ENCODE measurements around the gene MYDGF. TPM values are rescaled to one million over a fixed set of nuclear protein-coding genes. Genes with fewer than 3 reads are reported as not detected.

The MYDGF gene
- total RNA-seq, 1 donor from 2014 or later, result 46.6 TPM

DNA sequence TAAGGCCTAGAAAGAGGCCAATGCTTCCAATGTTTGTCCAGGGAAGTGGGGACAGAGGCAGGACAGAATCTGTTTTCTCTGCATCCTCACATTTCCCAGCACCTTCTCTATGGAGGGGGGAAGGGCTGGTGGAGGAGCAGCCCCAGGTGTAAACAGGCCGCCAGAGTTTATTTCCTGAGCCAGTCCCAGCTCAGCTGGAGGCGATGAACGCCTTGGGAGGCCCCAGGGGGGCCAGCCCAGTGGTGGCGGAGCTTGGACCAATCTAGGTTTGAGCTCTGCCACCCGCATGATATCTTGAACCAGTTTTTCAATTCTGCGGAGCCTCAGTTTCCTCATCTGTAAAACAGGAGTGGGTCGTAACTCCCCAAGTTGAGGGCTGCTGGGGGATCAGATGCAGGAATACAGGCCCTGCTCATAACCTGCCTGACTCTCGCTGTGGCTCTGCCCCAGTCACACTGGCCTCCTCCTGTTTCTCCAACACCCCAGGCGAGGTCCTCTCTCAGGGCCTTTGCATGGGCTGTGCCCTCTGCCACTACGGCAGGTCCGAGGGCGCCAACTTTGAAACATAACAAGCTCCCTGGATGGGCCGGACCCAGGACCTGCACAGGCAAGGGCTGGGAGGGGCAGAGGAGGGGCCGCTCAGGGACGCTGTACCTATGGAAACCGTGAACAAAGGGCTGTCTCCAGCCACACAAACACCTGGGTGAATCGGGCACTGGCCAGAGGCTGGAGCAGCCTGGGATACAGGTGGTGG, 29.7 kb downstream of the MYDGF start:
- DNase-seq, result no peak

DNA sequence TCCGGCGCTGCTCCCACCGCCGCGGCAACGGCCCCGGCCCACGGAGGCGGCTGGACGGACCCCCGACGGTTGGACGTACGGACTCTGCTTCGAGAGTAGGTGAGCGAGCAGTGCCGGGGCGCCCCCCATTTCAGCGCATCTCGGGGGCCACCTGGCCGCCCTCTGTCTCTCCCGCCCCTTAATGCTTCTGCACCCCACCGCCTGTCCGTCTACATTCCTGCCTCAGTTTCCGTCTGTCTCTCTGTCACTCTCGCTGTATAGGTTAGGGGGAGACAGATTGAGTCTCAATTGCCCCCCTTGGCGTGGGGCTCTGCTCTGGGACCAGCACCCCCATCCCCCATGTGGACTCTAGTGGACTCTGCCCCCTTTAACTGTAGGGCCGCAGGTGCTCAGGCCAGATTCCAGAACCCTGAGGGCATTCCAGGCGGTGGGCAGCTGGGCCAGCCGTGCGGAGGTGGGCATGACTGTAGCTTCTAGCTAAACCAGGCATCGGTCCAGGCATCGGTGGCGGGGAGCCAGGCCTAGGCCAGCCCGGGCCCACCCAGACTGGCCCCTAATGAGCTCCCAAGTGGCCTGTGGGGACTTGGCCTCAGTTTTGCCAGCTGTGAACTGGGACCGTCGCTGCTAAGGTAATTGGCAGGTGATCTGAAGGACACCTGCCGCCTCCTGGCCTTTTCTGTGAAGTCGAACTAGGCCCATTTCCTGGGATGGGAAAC, 30.5 kb downstream of the MYDGF start:
- DNase-seq, result no peak

DNA sequence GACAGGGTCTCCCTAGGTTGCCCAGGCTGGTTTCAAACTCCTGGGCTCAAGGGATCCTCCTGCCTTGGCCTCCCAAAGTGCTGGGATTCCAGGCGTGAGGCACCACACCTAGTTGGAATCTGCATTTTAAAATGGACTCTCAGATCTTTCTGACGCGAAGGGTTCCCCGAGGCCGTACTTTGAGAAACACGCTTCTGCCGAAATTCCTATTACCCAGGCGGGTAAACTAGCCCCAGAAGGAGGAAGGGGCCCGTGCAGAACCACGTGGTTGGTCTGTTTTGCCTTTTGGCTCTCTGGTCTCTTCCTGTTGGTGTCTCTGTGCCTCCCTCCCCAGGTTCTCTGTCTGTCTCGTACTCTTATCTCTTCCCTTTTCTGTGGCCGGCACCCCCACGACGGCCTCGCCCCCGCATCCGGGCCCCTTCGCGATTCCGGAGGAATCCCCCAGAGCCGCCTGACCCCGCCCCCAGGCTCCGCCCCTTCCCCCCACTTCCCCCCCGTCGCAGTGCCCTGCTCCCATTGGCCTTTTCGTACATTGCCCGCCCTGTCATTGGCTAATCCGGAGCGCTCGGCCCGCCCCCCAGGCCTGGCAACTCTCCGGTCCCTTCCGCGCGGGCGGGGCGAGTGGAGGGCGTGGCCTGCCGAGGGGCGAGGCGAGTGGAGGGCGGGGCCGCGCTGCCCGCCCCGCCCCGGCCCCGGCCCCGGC, 31.2 kb downstream of the MYDGF start, which contains the start of gene TNFAIP8L1:
TSS of gene TNFAIP8L1 (plus strand) at position 689 of the 703 bp plus-strand sequence. CDS start 12,354 bp downstream, outside the sequence.
- peak; percentile 96 for DNase-seq

DNA sequence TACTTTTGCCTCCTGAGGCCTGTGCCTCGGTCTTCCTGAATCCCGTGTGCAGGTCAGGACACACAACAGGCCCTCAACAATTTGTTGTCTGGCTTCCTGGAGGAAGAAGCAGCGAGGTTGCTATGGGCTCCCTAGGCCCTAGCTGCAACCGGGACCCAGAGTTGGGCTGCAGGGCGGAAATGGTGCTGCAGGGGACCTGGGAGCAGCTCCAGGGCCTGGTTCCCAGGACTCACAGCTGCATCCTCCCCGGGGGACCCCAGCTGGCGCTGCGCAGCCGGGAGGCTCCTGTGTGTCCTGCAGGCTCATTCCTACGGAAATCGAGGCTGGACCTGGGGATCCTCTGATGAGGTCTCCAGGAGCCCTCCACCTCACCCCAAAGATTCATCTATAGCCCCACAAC, 31.8 kb downstream of the MYDGF start:
- no peak for DNase-seq

DNA sequence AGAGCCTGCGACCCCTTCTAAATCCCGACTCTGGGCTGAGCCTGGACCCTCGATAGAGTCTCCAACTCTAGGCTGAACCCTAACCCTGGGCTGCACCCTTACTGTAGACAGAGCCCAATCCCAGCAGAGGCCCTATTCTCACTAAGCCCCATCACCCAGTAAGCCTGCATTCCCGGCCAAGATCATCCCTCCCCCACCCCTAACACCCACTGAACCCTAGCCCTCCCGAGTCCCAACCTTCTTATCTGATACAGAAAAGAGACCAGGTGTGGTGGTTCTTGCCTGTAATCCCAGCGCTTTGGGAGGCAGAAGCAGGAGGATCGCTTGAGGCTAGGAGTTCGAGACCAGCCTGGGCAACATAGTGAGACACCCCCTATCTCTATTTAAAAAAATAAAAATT, 33.4 kb downstream of the MYDGF start:
- DNase-seq, result no peak

DNA sequence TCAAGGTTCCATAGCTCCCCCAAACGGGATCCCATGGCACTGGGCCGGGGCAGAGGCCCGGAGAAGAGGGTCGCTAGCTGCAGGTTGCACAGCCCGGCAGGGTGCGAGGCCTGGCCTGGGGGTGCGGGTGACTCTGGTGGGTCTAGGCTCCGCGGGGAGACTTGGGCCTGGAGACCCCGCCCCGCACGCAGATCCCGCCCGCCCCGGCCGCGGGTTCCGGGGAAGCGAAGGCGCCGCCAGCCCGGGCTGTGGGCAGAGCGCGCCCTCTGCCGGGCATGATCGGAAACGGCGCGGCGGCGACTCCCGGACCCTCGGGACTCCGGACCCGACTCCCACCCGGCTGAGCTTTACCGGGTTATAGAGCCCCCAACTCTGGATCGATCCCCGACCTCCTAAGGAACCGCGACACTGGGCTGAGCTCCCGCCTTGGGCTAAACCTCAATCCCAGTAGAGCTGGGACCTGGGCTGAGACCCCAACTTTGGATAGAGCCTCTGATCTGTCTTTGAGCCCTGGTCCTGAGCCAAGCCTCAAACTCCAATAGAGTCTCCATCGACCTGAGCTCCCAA, 33.9 kb downstream of the MYDGF start:
- DNase-seq, result peak; percentile 27

DNA sequence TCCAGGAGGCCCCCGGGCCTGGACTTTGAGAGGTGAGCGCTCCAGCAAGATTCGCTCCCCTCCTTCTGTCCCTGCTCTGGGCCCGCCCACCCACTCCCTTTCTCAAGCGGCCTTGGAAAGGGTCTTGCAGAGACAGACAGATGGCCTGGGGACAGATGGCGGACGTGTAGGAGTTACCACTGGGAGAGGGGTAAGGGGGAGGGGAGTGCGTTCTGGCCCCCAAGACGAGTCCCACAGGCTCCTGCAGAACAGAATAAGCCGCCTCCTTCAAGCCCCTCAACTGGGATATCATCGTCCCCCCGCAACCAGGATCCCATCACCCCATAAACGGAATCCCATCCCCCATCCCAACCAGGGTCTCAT, 34.4 kb downstream of the MYDGF start:
- no peak for DNase-seq

DNA sequence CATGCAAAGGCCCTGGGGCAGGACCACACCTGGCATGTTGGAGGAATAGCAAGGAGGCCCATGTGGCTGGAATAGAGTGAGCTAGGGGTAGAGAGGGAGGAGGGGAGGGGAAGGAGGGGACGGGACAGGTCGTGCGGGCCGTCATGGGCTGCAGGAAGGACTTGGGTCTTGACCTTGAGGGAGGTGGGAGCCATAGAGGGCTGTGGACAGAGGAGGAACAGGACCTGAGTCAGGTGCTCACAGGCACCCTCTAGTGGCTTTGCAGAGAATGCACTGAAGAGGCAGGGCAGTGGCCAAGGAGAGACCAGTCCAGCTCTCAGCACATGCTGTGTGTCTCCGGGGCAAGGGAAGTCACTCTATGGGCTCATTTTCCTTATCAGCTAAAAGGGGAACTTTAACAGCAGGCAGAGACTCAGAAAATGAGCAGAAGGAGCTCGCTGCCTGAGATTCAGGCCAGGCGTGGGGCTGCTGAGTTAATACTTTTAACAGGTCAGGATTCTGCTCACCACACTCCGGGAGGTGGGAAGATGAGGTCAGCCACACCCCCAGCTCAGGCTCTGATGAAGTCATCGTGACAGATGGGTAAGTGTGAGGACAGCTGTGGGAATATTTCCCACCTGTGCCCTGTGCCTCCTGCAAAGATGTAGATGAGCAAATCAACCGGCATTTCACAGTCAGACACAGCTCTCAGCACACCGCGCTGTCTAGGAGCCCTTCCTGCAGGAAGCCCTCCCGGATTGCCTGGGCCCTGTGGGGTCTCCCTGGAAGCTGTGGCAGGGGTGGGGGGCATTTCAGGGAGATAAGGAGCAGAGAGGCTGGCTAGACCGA, 36.8 kb downstream of the MYDGF start:
- no peak for DNase-seq

DNA sequence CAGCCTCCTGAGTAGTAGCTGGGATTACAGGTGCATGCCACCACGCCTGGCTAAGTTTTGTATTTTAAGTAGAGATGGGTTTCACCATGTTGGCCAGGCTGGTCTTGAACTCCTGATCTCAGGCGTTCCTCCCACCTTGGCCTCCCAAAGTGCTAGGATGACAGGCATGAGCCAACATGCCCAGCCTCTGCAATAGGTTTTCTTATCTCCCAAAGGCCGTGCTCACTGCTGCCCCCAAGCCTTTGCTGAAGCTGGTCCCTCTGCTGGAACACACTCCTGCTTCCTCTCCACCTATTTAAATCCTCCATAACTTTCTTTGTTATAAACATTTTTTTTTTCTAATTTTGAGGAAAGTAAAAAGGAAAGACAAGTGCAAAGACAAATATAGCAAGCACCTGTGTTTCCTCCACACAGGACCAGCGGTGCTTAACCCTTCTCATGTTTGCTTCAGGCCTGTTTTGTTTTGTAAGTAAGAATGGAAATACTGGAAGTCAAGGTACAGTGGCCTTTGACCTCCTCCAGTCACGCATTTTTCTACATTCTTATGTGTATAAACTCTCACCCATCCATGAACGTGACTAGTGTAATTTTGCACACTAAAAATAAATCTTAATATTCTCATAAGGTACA, 45.3 kb downstream of the MYDGF start:
- no peak for DNase-seq

DNA sequence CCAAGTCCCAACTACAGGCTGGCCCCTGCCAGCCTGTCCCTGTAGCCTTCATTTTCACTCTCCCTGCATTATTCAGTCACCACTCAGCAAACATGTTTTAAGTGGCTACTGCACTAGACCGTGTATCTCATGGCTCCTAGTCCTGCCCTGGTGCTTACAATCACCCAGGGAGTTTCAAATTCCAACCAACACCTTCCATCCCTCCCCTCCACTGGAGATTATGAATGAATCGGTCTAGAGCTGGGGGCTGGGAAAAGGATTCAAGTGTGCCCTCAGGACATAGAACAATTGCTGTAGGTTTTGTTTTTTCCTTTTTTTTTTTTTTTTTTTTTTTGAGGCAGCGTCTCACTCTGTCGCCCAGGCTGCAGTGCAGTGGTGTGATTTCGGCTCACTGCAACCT, 45.8 kb downstream of the MYDGF start:
- no peak for DNase-seq

DNA sequence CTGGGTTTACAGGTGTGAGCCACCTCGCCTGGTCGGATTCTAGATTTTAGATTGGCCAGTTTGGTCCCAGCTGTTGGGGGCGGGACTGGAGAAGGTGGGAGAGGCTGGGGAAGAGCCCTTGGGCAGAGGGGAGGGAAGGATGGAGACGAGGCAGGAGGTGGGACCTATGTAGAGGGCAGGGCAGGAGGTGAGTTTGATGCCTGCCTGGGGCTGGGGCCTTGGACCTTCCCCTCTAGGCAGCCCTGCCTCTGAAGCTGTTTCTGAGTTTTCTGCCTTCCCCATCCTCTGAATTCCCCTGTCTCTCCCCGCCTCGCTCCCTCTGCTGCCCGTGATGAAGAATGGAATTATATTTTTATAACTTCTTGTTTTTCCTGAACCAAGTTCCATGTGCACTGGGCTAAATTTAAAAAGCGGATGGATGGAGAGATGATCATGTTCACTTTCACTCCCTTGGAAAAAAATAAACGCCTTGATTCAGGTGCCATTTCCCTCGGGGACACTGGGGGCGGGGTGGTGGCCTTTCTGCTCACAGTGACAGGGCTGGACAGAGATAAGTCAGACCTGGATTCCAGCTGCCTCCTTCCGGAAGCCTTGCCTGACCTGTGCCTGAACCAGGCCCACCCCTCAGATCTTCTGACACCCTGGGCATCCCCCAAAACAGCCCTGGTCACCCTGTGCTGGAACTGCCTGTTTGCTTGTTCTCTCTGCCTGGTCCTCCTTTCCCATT, 47.3 kb downstream of the MYDGF start:
- DNase-seq, result no peak

DNA sequence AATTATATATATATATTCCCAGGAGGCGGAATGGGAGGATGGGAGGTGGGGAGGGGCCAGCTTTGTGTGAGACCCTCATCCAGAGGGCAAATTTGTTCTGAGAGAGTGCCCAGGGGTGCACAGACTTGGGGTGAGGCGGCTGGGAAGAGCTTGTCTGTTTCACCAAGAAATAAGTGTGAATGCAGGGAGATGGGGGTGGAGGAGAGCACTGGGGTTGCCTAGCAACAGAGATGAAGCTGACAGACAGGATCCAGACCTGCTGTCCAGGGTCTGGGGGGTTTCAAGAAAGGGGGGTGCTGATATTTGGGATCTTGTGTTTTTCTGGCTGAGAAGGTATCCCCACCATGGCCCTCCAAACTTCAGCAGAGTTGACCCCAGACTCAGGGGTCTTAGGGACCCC, 49.5 kb downstream of the MYDGF start:
- DNase-seq, result no peak

DNA sequence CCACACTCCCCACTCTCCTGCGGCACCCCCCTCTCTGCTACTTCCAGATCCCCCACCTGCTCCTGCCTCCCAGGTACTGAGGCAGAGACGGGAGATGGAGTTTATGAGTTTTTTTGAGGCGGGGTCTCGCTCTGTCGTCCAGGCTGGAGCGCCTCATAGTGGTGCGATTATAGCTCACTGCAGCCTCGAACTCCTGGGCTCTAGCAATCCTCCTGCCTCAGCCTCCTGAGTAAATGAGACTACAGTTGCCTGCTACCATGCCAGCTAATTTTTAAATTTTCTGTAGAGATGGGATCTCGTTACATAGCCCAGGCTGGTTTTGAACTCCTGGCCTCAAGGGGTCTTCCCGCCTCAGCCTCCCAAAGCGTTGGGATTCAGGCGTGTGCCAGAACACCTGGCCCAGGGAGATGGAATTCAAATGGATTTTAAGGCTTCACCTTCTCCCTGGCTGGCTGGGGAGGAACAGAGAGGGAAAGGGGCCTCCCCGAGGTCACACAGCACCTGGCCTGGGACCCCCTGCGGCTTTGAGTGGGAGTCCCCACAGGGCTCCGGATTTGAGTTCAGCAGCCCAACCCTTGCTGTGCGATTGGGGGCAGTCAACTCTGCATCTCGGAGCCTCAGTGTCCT, 50.4 kb downstream of the MYDGF start:
- DNase-seq, result no peak

DNA sequence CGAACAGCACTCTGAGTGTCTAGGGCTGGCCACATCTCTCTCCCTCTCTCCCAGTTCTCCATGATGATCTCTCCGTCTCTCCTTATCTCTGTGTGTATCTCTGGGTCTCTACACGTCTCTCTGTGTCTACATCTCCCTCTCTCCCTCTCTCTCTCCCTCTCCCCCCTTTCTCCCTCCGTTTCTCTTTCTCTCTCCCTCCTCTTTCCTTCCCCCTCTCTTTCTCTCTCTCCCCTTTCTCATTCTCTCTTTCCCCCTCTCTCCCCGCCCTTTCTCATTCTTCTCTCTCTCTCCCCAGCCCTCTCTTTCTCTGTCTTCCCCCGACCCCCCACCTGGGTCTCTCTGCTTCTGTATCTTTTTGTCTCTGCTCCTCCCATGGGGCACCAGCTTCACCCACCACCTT, 52.1 kb downstream of the MYDGF start:
- DNase-seq, result no peak

DNA sequence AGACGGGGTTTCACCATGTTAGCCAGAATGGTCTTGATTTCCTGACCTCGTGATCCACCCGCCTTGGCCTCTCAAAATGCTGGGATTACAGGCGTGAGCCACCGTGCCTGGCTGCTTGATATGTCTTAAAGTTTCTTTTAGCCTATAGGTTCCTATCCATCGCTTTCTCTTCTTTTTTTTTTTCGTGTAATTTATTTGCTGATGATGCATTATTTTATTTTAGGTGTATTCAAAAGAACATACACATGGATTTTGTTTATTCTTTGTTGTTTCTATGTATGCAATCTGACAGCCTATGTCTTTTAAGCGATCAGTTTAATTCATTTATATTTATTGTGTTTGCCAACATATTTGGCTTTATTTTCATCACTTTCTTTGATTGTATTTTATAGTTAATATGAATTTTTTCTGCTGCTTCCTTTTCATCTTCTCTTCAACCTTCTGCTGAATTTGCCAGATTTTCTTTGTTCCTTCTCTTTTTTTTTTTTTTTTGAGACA, 56.8 kb downstream of the MYDGF start:
- DNase-seq, result no peak

DNA sequence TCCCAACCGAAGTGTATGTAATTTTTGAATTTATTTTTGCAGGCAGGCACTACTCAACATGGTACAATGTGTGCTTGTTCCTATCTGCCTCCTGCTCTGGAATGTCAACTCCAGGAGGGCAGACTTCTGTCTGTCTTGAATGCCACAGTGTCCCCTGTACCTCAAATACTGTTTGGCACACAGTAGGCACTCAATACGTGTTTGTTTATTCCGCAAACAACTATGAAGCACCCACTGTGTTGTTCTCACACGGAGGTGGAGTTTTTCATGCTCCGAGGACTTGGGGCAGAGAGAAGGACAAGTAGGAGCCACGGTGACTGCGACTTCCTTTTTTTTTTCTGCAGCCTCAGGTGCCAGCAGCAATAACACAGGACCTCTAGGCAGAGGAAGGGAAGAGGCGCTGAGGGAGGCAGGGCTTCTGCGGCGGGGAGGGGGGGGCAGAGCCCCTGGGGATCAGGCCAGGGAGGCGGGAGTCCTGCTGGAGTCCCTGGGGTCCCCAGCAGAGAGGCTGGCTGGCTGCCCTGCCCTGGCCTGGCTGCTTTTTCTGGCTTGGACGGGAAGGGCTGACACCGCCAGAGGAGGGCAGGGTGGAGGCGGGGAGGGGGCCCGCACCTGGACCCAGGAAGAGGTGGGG, 60.1 kb downstream of the MYDGF start:
- no peak for DNase-seq

Data from skin of body (tissue), 2 donors.